HepG2 (cell line): Measurements from ENCODE around the gene H3-3A. TPM values are rescaled to one million over a fixed set of nuclear protein-coding genes. Genes with fewer than 3 reads are reported as not detected.

Source experiments
- CREB1 ChIP-seq, 2 experiments: fragments of 450-650 bp in 1 of 2; IDR thresholded peaks; 2 replicates each; pipeline ENCODE4 v1.6.1; 2016 to 2017; ENCODE audit warnings: control low read depth in 1 of 2, mild to moderate bottlenecking in 1 of 2, missing compliant biosample characterization in 1 of 2, missing genetic modification characterization in 1 of 2
- DNMT3B ChIP-seq: conservative IDR thresholded peaks from 2 replicates; pipeline ENCODE4 v1.6.1; 2016; ENCODE audit warnings: missing biosample characterization, control low read depth
- FOXJ3 ChIP-seq: sonication (generic); formaldehyde crosslinking; IDR thresholded peaks from 2 replicates; pipeline ENCODE4 v1.4.0; 2020; ENCODE audit warnings: missing genetic modification reagents, mild to moderate bottlenecking, borderline replicate concordance
- FOXP1 ChIP-seq, 2 experiments: fragments of 450-650 bp in 1 of 2; IDR thresholded peaks; 2 replicates each; pipeline ENCODE4 v1.6.1; 2017 to 2018; ENCODE audit warnings: antibody characterized with exemption in 1 of 2
- MTA3 ChIP-seq: sonication (generic); formaldehyde crosslinking; IDR thresholded peaks from 2 replicates; pipeline ENCODE4 v1.4.0; 2020; ENCODE audit warnings: missing genetic modification reagents
- PHF21A ChIP-seq: sonication (generic); formaldehyde crosslinking; IDR thresholded peaks from 2 replicates; pipeline ENCODE4 v1.5.0; 2020; ENCODE audit warnings: mild to moderate bottlenecking, missing genetic modification reagents
- RCOR2 ChIP-seq: IDR thresholded peaks from 2 replicates; pipeline ENCODE4 v1.6.1; 2016; ENCODE audit warnings: missing biosample characterization, missing genetic modification reagents
- SNRNP70 ChIP-seq: fragments of 200-400 bp; formaldehyde crosslinking; IDR thresholded peaks from 2 replicates; pipeline ENCODE4 v1.6.1; 2017; ENCODE audit warnings: mild to moderate bottlenecking, low read depth, low read length, moderate library complexity
- SYNCRIP ChIP-seq: fragments of 200-400 bp; formaldehyde crosslinking; IDR thresholded peaks from 2 replicates; pipeline ENCODE4 v1.6.1; 2018; ENCODE audit warnings: mild to moderate bottlenecking, low read depth, low read length; ENCODE audit not compliant: insufficient read depth
- ZBTB49 ChIP-seq: sonication (generic); formaldehyde crosslinking; IDR thresholded peaks from 2 replicates; pipeline ENCODE4 v1.4.0; 2020; ENCODE audit warnings: missing genetic modification reagents, borderline replicate concordance
- ZKSCAN1 ChIP-seq: fragments of 150-350 bp; IDR thresholded peaks from 2 replicates; pipeline ENCODE4 v1.6.1; 2014; ENCODE audit warnings: low read length
- ZNF776 ChIP-seq: sonication (generic); formaldehyde crosslinking; IDR thresholded peaks from 2 replicates; pipeline ENCODE4 v1.4.0; 2020; ENCODE audit warnings: mild to moderate bottlenecking, missing genetic modification reagents
- ZNF782 ChIP-seq: sonication (generic); formaldehyde crosslinking; IDR thresholded peaks from 2 replicates; pipeline ENCODE4 v1.4.0; 2020; ENCODE audit warnings: missing genetic modification reagents, mild to moderate bottlenecking, borderline replicate concordance
- ZNF816 ChIP-seq: sonication (generic); formaldehyde crosslinking; IDR thresholded peaks from 2 replicates; pipeline ENCODE4 v1.8.0; 2022; ENCODE audit warnings: missing genetic modification reagents, mild to moderate bottlenecking, borderline replicate concordance
- ZSCAN12 ChIP-seq: sonication (generic); formaldehyde crosslinking; IDR thresholded peaks from 2 replicates; pipeline ENCODE4 v1.9.0; 2021; ENCODE audit warnings: mild to moderate bottlenecking, missing genetic modification reagents
- polyA plus RNA-seq, 8 experiments: library from polyadenylated mRNA; depleted of rRNA in 3 of 8; stranded (reverse) in 7 of 8; unstranded in 1 of 8; fragments of >200 nt; fragmentation: Illumina TruSeq in 4 of 8; extraction: Trizol in 4 of 8; gene quantifications; 2 replicates each; pipeline versions ENCODE4 v1.2.1 to v1.2.3, GENCODE V29; 2011 to 2016; ENCODE audit warnings: low read depth in 4 of 8, missing spikeins in 1 of 8, mixed read lengths in 1 of 8; ENCODE audit not compliant: insufficient read depth in 1 of 8
- total RNA-seq, 5 experiments: library from RNA; depleted of rRNA; stranded (reverse); fragments of >200 nt; fragmentation: Illumina TruSeq; extraction: Trizol; gene quantifications; 2 replicates each; pipeline ENCODE4 v1.2.3, GENCODE V29; 2016; ENCODE audit warnings: low read depth in 1 of 5
- TF ChIP-seq, protein P1 (sequence below): sonication (generic); formaldehyde crosslinking; IDR thresholded peaks from 2 replicates; pipeline ENCODE4 v1.5.0; 2020; ENCODE audit warnings: missing genetic modification reagents, mild to moderate bottlenecking, borderline replicate concordance
- TF ChIP-seq, protein P2 (sequence below): sonication (generic); formaldehyde crosslinking; IDR thresholded peaks from 2 replicates; pipeline ENCODE4 v1.5.0; 2020; ENCODE audit warnings: mild to moderate bottlenecking, missing genetic modification reagents, borderline replicate concordance

Gene H3-3A
- total and polyA plus RNA-seq, 2 of the 13 experiments (the other 11 are each of a cell fraction or from before 2014, with no cell fraction given) = 221 to 320 TPM

GRCh38 chr1:226083302-226084101 is 21.0 kb downstream of the H3-3A start (continued):
- TF ChIP-seq FOXP1 (IDR thresholded peaks at IDR 0.05) (no peak), FOXP1 (CRISPR knock-in tag; IDR thresholded peaks at IDR 0.05) (no peak), ZKSCAN1 (no peak), MTA3 (CRISPR knock-in tag) (no peak), CREB1 (IDR thresholded peaks at IDR 0.05) (peak; percentile 70), CREB1 (CRISPR knock-in tag; IDR thresholded peaks at IDR 0.05) (no peak), SYNCRIP (no peak), PHF21A (CRISPR knock-in tag) (peak; percentile 54), ZSCAN12 (CRISPR knock-in tag) (no peak), ZNF782 (peak; percentile 77), DNMT3B (CRISPR knock-in tag) (no peak), FOXJ3 (CRISPR knock-in tag) (no peak), ZNF776 (peak; percentile 48), RCOR2 (CRISPR knock-in tag) (no peak), SNRNP70 (no peak), ZNF816 (CRISPR knock-in tag) (0 out of 2 replicates have a peak, but pooled peaks have one; percentile 54), ZBTB49 (CRISPR knock-in tag) (no peak)
- TF ChIP-seq, protein P1, sequence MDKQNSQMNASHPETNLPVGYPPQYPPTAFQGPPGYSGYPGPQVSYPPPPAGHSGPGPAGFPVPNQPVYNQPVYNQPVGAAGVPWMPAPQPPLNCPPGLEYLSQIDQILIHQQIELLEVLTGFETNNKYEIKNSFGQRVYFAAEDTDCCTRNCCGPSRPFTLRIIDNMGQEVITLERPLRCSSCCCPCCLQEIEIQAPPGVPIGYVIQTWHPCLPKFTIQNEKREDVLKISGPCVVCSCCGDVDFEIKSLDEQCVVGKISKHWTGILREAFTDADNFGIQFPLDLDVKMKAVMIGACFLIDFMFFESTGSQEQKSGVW (CRISPR knock-in tag) = no peak
- TF ChIP-seq, protein P2, sequence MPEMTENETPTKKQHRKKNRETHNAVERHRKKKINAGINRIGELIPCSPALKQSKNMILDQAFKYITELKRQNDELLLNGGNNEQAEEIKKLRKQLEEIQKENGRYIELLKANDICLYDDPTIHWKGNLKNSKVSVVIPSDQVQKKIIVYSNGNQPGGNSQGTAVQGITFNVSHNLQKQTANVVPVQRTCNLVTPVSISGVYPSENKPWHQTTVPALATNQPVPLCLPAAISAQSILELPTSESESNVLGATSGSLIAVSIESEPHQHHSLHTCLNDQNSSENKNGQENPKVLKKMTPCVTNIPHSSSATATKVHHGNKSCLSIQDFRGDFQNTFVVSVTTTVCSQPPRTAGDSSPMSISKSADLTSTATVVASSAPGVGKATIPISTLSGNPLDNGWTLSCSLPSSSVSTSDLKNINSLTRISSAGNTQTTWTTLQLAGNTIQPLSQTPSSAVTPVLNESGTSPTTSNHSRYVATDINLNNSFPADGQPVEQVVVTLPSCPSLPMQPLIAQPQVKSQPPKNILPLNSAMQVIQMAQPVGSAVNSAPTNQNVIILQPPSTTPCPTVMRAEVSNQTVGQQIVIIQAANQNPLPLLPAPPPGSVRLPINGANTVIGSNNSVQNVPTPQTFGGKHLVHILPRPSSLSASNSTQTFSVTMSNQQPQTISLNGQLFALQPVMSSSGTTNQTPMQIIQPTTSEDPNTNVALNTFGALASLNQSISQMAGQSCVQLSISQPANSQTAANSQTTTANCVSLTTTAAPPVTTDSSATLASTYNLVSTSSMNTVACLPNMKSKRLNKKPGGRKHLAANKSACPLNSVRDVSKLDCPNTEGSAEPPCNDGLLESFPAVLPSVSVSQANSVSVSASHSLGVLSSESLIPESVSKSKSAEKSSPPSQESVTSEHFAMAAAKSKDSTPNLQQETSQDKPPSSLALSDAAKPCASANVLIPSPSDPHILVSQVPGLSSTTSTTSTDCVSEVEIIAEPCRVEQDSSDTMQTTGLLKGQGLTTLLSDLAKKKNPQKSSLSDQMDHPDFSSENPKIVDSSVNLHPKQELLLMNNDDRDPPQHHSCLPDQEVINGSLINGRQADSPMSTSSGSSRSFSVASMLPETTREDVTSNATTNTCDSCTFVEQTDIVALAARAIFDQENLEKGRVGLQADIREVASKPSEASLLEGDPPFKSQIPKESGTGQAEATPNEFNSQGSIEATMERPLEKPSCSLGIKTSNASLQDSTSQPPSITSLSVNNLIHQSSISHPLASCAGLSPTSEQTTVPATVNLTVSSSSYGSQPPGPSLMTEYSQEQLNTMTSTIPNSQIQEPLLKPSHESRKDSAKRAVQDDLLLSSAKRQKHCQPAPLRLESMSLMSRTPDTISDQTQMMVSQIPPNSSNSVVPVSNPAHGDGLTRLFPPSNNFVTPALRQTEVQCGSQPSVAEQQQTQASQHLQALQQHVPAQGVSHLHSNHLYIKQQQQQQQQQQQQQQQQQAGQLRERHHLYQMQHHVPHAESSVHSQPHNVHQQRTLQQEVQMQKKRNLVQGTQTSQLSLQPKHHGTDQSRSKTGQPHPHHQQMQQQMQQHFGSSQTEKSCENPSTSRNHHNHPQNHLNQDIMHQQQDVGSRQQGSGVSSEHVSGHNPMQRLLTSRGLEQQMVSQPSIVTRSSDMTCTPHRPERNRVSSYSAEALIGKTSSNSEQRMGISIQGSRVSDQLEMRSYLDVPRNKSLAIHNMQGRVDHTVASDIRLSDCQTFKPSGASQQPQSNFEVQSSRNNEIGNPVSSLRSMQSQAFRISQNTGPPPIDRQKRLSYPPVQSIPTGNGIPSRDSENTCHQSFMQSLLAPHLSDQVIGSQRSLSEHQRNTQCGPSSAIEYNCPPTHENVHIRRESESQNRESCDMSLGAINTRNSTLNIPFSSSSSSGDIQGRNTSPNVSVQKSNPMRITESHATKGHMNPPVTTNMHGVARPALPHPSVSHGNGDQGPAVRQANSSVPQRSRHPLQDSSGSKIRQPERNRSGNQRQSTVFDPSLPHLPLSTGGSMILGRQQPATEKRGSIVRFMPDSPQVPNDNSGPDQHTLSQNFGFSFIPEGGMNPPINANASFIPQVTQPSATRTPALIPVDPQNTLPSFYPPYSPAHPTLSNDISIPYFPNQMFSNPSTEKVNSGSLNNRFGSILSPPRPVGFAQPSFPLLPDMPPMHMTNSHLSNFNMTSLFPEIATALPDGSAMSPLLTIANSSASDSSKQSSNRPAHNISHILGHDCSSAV (CRISPR knock-in tag) = peak; percentile 50; the same call in 1 of the 2 replicates
